Caco-2 (cell line): ENCODE data around the gene C4orf50. TPM values are rescaled to one million over a fixed set of nuclear protein-coding genes. Genes with fewer than 3 reads are reported as not detected.

ENCODE experiments used
- BruUV-seq: library from RNA; stranded (reverse); fragments of 400-500 nt; replicated peaks from 2 replicates; lab custom pipeline; 2021; lab: Mats Ljungman, UMichigan
- CTCF ChIA-PET: fragments of 300-600 bp; sonication (Branson Sonifier 250); formaldehyde crosslinking; loops from one replicate; lab custom pipeline; 2022; ENCODE audit warnings: antibody characterized with exemption; lab: Charles Lee
- POLR2A ChIA-PET: fragments of 300-600 bp; sonication (Branson Sonifier 250); formaldehyde crosslinking; loops from one replicate; lab custom pipeline; 2022; ENCODE audit warnings: antibody characterized with exemption; lab: Charles Lee
- DNase-seq, 2 experiments: peaks; one replicate each; pipeline versions ENCODE4 v3.0.0 to v3.0.0-alpha.2; 2020 to 2022
- H3K27me3 ChIP-seq: replicated peaks from 2 replicates; pipeline ENCODE4 v1.6.0; 2011; ENCODE audit warnings: low read length; ENCODE audit not compliant: control insufficient read depth, insufficient read depth
- H3K36me3 ChIP-seq: 2 replicates; pipeline ENCODE4 v1.5.1; 2011; ENCODE audit warnings: low read length; ENCODE audit not compliant: control insufficient read depth, insufficient read depth
- H3K4me1 ChIP-seq: fragments of 250-450 bp; sonication (Bioruptor Pico); 2 replicates; pipeline ENCODE4 v1.5.1; 2020; ENCODE audit warnings: mild to moderate bottlenecking
- H3K4me3 ChIP-seq: 2 replicates; pipeline ENCODE4 v1.5.1; 2011; ENCODE audit warnings: low read depth, mild to moderate bottlenecking, control low read depth, low read length
- H3K9me3 ChIP-seq: fragments of 250-450 bp; sonication (Bioruptor Pico); 2 replicates; pipeline ENCODE4 v1.5.1; 2020; ENCODE audit warnings: mild to moderate bottlenecking, moderate library complexity
- H3K27ac Mint-ChIP-seq: one replicate; pipeline ENCODE4 v1.8.0; 2022; ENCODE audit warnings: mixed read lengths; ENCODE audit not compliant: unreplicated experiment
- H3K27me3 Mint-ChIP-seq: one replicate; pipeline ENCODE4 v1.8.0; 2022; ENCODE audit warnings: mixed read lengths; ENCODE audit not compliant: insufficient read depth, unreplicated experiment
- H3K36me3 Mint-ChIP-seq: one replicate; pipeline ENCODE4 v1.8.0; 2022; ENCODE audit warnings: mild to moderate bottlenecking, mixed read lengths; ENCODE audit not compliant: insufficient read depth, unreplicated experiment
- H3K4me1 Mint-ChIP-seq: one replicate; pipeline ENCODE4 v1.8.0; 2022; ENCODE audit warnings: low read depth, mixed read lengths; ENCODE audit not compliant: unreplicated experiment
- H3K4me3 Mint-ChIP-seq: one replicate; pipeline ENCODE4 v1.8.0; 2022; ENCODE audit warnings: mild to moderate bottlenecking, moderate library complexity, mixed read lengths; ENCODE audit not compliant: unreplicated experiment
- H3K9me3 Mint-ChIP-seq: one replicate; pipeline ENCODE4 v1.8.0; 2022; ENCODE audit warnings: mixed read lengths; ENCODE audit not compliant: unreplicated experiment
- intact Hi-C: fragments of 100-400 bp; cut with micrococcal nuclease; formaldehyde crosslinking; loops from one replicate; pipeline ENCODE4 v1.10.0; 2022; ENCODE audit not compliant: unreplicated experiment
- total RNA-seq: library from RNA; stranded (reverse); gene quantifications from 2 replicates; pipeline ENCODE4 v1.2.3, GENCODE V29; 2022
- TF ChIP-seq, protein P1 (sequence below), 2 experiments: fragments of 200-600 bp in 1 of 2; IDR thresholded peaks; 1 replicate in 1 of 2; 2 replicates in 1 of 2; pipeline versions ENCODE4 v1.5.1 to v1.8.0; 2011 to 2022; ENCODE audit warnings: antibody characterized with exemption in 1 of 2, control low read depth in 1 of 2, inconsistent platforms in 1 of 2, low read depth in 1 of 2, low read length in 1 of 2, mild to moderate bottlenecking in 1 of 2, moderate library complexity in 1 of 2; ENCODE audit not compliant: insufficient read depth in 1 of 2, severe bottlenecking in 1 of 2, unreplicated experiment in 1 of 2

The C4orf50 gene
- total RNA-seq, 1 experiment from 2014 or later: not detected

GRCh38 chr4:6027392-6027791 is 9.2 kb upstream of the C4orf50 start:
- no peak overlapping the region for H3K27ac Mint-ChIP-seq
- no peaks in the 10 kb centered on the region for H3K36me3 Mint-ChIP-seq
- H3K9me3 Mint-ChIP-seq: no peaks in the 10 kb centered on the region
- intact Hi-C loops: no loop called here
- no peaks in the 10 kb centered on the region for H3K27me3 ChIP-seq
- peaks cover 16% of the 10 kb centered on the region for H3K27me3 Mint-ChIP-seq
- TF ChIP-seq, protein P1, sequence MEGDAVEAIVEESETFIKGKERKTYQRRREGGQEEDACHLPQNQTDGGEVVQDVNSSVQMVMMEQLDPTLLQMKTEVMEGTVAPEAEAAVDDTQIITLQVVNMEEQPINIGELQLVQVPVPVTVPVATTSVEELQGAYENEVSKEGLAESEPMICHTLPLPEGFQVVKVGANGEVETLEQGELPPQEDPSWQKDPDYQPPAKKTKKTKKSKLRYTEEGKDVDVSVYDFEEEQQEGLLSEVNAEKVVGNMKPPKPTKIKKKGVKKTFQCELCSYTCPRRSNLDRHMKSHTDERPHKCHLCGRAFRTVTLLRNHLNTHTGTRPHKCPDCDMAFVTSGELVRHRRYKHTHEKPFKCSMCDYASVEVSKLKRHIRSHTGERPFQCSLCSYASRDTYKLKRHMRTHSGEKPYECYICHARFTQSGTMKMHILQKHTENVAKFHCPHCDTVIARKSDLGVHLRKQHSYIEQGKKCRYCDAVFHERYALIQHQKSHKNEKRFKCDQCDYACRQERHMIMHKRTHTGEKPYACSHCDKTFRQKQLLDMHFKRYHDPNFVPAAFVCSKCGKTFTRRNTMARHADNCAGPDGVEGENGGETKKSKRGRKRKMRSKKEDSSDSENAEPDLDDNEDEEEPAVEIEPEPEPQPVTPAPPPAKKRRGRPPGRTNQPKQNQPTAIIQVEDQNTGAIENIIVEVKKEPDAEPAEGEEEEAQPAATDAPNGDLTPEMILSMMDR (IDR thresholded peaks at IDR 0.05; ENCODE audit: insufficient read depth in 1 of 2, low read depth in 1 of 2, low read length in 1 of 2, severe bottlenecking in 1 of 2, unreplicated experiment in 1 of 2): no peak
- no peak overlapping the region for H3K4me3 ChIP-seq
- H3K4me1 ChIP-seq: no peaks in the 10 kb centered on the region
- ChIA-PET POLR2A (no interaction called here), CTCF (no interaction called here)
- H3K4me1 Mint-ChIP-seq: no peaks in the 10 kb centered on the region
- H3K4me3 Mint-ChIP-seq: no peak overlapping the region
- no peaks in the 10 kb centered on the region for H3K9me3 ChIP-seq
- DNase-seq: no peak
- BruUV-seq: no TSS peak
- no peaks in the 10 kb centered on the region for H3K36me3 ChIP-seq

DNA sequence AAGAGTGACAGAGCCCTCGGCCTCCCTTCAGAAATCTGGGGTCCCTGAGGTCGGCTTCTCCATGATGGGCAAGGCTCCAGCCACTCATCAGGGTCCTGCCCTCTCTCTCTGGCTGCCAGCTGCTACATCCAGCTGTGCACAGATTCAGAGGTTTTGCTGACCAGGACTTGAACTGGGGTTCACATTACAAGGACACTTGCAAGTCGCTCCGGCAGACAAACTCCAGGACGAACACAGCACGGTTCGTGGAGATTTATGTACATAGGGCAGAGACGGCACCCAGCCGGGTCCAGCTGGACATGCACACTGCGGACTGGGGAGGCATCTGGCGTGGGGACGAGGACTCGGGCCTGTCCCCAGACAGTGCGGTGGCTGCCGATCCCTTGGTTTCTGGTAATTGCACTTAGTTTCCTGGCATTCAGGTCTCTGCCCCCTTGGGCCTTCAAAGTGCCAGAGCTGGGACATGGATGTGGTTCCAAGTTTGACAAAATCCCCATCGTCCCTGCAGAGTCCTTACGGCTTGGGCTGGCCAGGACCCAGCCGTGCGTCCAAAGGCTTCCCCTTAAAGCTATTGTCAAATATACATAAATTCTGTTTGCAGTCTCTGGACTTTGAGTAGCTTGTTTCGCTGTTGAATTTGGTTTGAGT is 6.2 kb upstream of the C4orf50 start:
- Histone ChIP-seq H3K4me3 (no peak overlapping the region), H3K9me3 (no peaks in the 10 kb centered on the region), H3K4me1 (no peaks in the 10 kb centered on the region), H3K27me3 (no peaks in the 10 kb centered on the region), H3K36me3 (no peaks in the 10 kb centered on the region)
- H3K9me3 Mint-ChIP-seq: no peaks in the 10 kb centered on the region
- DNase-seq: no peak
- no peak overlapping the region for H3K27ac Mint-ChIP-seq
- H3K4me1 Mint-ChIP-seq: no peaks in the 10 kb centered on the region
- TF ChIP-seq, protein P1 (IDR thresholded peaks at IDR 0.05; ENCODE audit: insufficient read depth in 1 of 2, low read depth in 1 of 2, low read length in 1 of 2, severe bottlenecking in 1 of 2, unreplicated experiment in 1 of 2): no peak
- H3K4me3 Mint-ChIP-seq: no peak overlapping the region
- ChIA-PET POLR2A (no interaction called here), CTCF (no interaction called here)
- no TSS peak for BruUV-seq
- intact Hi-C loops: no loop called here
- peaks cover 12% of the 10 kb centered on the region for H3K27me3 Mint-ChIP-seq
- H3K36me3 Mint-ChIP-seq: no peaks in the 10 kb centered on the region

DNA sequence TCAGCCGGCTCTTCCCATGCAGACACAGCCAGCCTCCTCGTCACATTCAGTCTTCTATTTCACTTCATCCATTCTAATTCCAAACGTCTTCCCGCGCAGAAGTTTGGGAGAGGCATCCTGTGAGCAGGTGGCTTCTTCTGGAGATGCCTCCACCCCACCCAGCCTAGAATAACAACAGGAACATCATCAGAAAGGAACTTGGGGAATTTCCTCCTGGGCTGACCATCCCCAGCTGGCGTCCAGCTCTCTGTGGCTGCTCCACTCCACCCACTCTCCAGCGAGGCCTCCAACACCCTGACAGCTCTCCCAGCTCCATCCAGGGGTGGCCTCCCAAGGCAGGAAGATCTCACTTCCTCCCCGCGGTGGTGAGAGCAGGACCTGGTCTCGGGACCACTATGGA is 5.5 kb upstream of the C4orf50 start:
- H3K27me3 Mint-ChIP-seq: peaks cover 12% of the 10 kb centered on the region
- intact Hi-C loops: no loop called here
- ChIA-PET POLR2A (no interaction called here), CTCF (interaction anchor here (0.6 kb wide), 1 partner anchor 82 kb away, joined by 3 read pairs; no protein-coding TSS in a partner anchor)
- no peak overlapping the region for H3K4me3 ChIP-seq
- H3K9me3 Mint-ChIP-seq: peaks cover 7% of the 10 kb centered on the region
- no TSS peak for BruUV-seq
- no peak for DNase-seq
- no peaks in the 10 kb centered on the region for H3K36me3 Mint-ChIP-seq
- H3K27me3 ChIP-seq: no peaks in the 10 kb centered on the region
- no peak overlapping the region for H3K4me3 Mint-ChIP-seq
- H3K27ac Mint-ChIP-seq: no peak overlapping the region
- TF ChIP-seq, protein P1 (IDR thresholded peaks at IDR 0.05; ENCODE audit: insufficient read depth in 1 of 2, low read depth in 1 of 2, low read length in 1 of 2, severe bottlenecking in 1 of 2, unreplicated experiment in 1 of 2): no peak
- H3K4me1 Mint-ChIP-seq: no peaks in the 10 kb centered on the region
- H3K4me1 ChIP-seq: no peaks in the 10 kb centered on the region
- no peaks in the 10 kb centered on the region for H3K9me3 ChIP-seq
- H3K36me3 ChIP-seq: no peaks in the 10 kb centered on the region
